Astrocyte (in vitro differentiated cells and primary cell): ENCODE data around the gene TBC1D14. TPM values are rescaled to one million over a fixed set of nuclear protein-coding genes. Genes with fewer than 3 reads are reported as not detected.

Experiments used
- DNase-seq: peaks from one replicate; pipeline ENCODE4 v3.0.0-alpha.2; 2010; ENCODE audit warnings: low read depth
- FAIRE-seq: peaks from 2 replicates; lab custom pipeline; 2011; peaks lifted over from hg19 to GRCh38; lab: Jason Lieb, UNC
- H2AFZ ChIP-seq: 2 replicates; pipeline ENCODE4 v1.6.0; 2012; ENCODE audit warnings: low read depth, low read length, inconsistent platforms
- H3K27ac ChIP-seq: 2 replicates; pipeline ENCODE4 v1.5.1; 2011; ENCODE audit warnings: low read depth, low read length, inconsistent platforms
- H3K27me3 ChIP-seq: 2 replicates; pipeline ENCODE4 v1.6.0; 2011; ENCODE audit warnings: low read length, inconsistent platforms; ENCODE audit not compliant: insufficient read depth
- H3K36me3 ChIP-seq: 2 replicates; pipeline ENCODE4 v1.5.1; 2011; ENCODE audit warnings: low read length, inconsistent platforms; ENCODE audit not compliant: insufficient read depth
- H3K4me1 ChIP-seq: 2 replicates; pipeline ENCODE4 v1.5.1; 2011; ENCODE audit warnings: low read length, inconsistent platforms; ENCODE audit not compliant: insufficient read depth
- H3K4me2 ChIP-seq: 2 replicates; pipeline ENCODE4 v1.6.0; 2012; ENCODE audit warnings: low read length, inconsistent platforms
- H3K4me3 ChIP-seq: 2 replicates; pipeline ENCODE4 v1.5.1; 2011; ENCODE audit warnings: low read depth, mild to moderate bottlenecking, low read length, inconsistent platforms; ENCODE audit not compliant: insufficient read depth
- H3K79me2 ChIP-seq: 2 replicates; pipeline ENCODE4 v1.6.0; 2012; ENCODE audit warnings: mild to moderate bottlenecking, low read length, inconsistent platforms; ENCODE audit not compliant: insufficient read depth
- H3K9ac ChIP-seq: 2 replicates; pipeline ENCODE4 v1.6.0; 2012; ENCODE audit warnings: mild to moderate bottlenecking, low read length, inconsistent platforms
- H3K9me3 ChIP-seq: 2 replicates; pipeline ENCODE4 v1.5.1; 2012; ENCODE audit warnings: low read depth, mild to moderate bottlenecking, low read length, inconsistent platforms; ENCODE audit not compliant: insufficient read depth
- H4K20me1 ChIP-seq: 2 replicates; pipeline ENCODE4 v1.6.0; 2012; ENCODE audit warnings: low read length, inconsistent platforms; ENCODE audit not compliant: insufficient read depth
- H3K27ac Mint-ChIP-seq: one replicate; pipeline ENCODE4 v1.8.0; 2021; ENCODE audit warnings: mild to moderate bottlenecking, mixed read lengths; ENCODE audit not compliant: unreplicated experiment
- H3K27me3 Mint-ChIP-seq: one replicate; pipeline ENCODE4 v1.8.0; 2021; ENCODE audit warnings: low read depth, mixed read lengths; ENCODE audit not compliant: unreplicated experiment
- H3K36me3 Mint-ChIP-seq: one replicate; pipeline ENCODE4 v1.8.0; 2021; ENCODE audit warnings: low read depth, mixed read lengths; ENCODE audit not compliant: unreplicated experiment
- H3K4me1 Mint-ChIP-seq: one replicate; pipeline ENCODE4 v1.8.0; 2021; ENCODE audit warnings: low read depth, mixed read lengths; ENCODE audit not compliant: unreplicated experiment
- H3K4me3 Mint-ChIP-seq: one replicate; pipeline ENCODE4 v1.8.0; 2021; ENCODE audit warnings: mild to moderate bottlenecking, moderate library complexity, mixed read lengths; ENCODE audit not compliant: unreplicated experiment
- H3K9me3 Mint-ChIP-seq: one replicate; pipeline ENCODE4 v1.8.0; 2021; ENCODE audit warnings: mild to moderate bottlenecking, mixed read lengths; ENCODE audit not compliant: unreplicated experiment
- EZH2 ChIP-seq: IDR thresholded peaks from 2 replicates; pipeline ENCODE4 v1.6.1; 2012; ENCODE audit warnings: mild to moderate bottlenecking, low read length, inconsistent platforms; ENCODE audit not compliant: insufficient read depth
- total RNA-seq: library from RNA; stranded (reverse); gene quantifications from 2 replicates; pipeline ENCODE4 v1.2.1, GENCODE V29; 2021
- TF ChIP-seq, protein P1 (sequence below): IDR thresholded peaks from 2 replicates; pipeline ENCODE4 v1.5.1; 2011; ENCODE audit warnings: low read depth, mild to moderate bottlenecking, inconsistent platforms, low read length, moderate library complexity; ENCODE audit not compliant: insufficient read depth

The TBC1D14 gene
- total RNA-seq, 1 donor from 2014 or later: 30.4 TPM

DNA sequence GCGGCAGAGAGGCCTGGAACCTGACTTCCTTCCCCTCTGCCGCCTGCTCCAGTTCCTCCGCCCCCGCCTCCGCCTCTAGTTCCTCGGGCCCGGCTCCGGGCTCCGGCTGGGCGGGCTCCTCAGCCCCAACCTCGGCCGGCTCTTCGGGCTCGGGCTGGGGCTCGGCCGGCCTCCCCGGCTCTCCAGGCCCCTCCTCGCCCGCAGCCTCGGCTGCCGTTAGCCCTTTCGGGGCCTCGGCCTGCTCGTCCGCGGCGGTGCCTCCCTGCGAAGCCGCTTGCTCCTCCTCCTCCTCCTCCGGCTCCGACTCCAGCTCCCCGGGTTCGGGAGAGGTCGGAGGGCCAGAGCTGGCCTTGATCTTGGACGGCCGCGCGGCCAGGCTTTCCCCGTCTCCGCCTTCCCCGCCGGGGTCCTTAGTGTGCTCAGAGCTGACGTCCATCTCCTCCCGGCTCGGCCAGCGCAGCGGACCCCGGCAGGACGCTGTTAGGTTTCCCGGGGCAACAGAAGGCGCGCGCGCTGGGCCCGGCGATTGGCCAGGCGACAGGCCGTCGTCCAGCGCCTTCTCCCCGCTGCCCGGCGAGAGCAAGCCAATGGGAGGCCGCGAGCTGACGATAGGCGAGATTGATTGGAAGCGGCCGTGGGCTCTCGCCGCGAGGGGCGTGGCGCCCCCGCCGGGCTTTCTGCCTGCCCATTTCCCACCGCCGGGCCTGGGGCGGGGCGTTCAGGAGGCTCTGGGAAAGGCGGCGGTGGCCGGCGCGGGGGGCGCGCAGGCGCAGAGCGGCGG is 133.1 kb downstream of the TBC1D14 start:
- Mint-ChIP-seq H3K36me3 (peaks cover 5% of the 10 kb centered on the region), H3K4me3 (peak overlapping the region; percentile 93), H3K27ac (peak overlapping the region; percentile 96), H3K4me1 (peaks cover 30% of the 10 kb centered on the region), H3K27me3 (no peaks in the 10 kb centered on the region), H3K9me3 (no peaks in the 10 kb centered on the region)
- H3K4me3 ChIP-seq: peak overlapping the region; percentile 77
- no peaks in the 10 kb centered on the region for H3K9me3 ChIP-seq
- H4K20me1 ChIP-seq: peaks cover 40% of the 10 kb centered on the region
- TF ChIP-seq, protein P1, sequence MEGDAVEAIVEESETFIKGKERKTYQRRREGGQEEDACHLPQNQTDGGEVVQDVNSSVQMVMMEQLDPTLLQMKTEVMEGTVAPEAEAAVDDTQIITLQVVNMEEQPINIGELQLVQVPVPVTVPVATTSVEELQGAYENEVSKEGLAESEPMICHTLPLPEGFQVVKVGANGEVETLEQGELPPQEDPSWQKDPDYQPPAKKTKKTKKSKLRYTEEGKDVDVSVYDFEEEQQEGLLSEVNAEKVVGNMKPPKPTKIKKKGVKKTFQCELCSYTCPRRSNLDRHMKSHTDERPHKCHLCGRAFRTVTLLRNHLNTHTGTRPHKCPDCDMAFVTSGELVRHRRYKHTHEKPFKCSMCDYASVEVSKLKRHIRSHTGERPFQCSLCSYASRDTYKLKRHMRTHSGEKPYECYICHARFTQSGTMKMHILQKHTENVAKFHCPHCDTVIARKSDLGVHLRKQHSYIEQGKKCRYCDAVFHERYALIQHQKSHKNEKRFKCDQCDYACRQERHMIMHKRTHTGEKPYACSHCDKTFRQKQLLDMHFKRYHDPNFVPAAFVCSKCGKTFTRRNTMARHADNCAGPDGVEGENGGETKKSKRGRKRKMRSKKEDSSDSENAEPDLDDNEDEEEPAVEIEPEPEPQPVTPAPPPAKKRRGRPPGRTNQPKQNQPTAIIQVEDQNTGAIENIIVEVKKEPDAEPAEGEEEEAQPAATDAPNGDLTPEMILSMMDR: peak; percentile 7
- no peak for TF ChIP-seq EZH2
- no peaks in the 10 kb centered on the region for H3K36me3 ChIP-seq
- no peaks in the 10 kb centered on the region for H3K27me3 ChIP-seq
- H3K27ac ChIP-seq: peak overlapping the region; percentile 81
- DNase-seq: peak; percentile 93
- no peak for FAIRE-seq
- H3K79me2 ChIP-seq: peaks cover 43% of the 10 kb centered on the region
- peak overlapping the region; percentile 85 for H3K9ac ChIP-seq
- peak overlapping the region; percentile 97 for H2AFZ ChIP-seq
- H3K4me2 ChIP-seq: peak overlapping the region; percentile 99
- peaks cover 21% of the 10 kb centered on the region for H3K4me1 ChIP-seq

DNA sequence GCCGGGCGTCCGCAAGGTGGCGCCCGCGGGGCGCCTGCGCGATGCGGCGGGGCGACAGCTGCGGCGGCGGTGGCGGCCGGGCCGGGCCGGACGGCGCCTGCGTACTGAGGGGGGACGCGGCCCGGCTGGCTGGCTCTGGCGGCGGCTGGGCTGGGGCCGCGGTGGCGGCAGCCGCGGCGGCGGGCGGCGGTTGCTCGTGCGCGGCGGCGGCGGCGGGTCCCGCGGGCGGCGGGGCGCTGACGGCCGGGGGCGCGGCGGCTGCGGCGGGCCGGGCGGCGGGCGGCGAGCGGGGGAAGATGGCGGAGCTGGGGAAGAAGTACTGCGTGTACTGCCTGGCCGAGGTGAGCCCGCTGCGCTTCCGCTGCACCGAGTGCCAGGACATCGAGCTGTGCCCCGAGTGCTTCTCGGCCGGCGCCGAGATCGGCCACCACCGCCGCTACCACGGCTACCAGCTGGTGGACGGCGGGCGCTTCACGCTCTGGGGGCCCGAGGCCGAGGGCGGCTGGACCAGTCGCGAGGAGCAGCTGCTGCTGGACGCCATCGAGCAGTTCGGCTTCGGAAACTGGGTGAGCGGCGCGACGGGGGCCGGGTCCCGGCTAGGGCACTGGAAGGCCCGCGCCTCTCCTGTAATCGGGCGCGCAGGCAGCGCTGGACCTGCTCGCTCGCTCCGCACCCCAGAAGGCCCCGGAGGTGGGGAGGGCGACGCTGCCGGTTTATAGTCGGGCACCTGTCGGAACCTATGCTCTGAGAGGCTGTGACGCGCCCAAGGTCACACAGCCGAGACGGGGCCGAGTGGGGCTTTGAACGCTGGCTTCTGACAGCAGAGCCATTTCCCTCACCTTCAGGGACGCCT is 133.9 kb downstream of the TBC1D14 start, which contains the start of gene TADA2B:
Gene TADA2B, plus strand, starts transcription at position 89 of the 853 bp plus-strand sequence. Its CDS starts 208 bp downstream, at position 297.
- peaks cover 48% of the 10 kb centered on the region for H4K20me1 ChIP-seq
- H3K9me3 Mint-ChIP-seq: no peaks in the 10 kb centered on the region
- H3K4me3 Mint-ChIP-seq: peak within 1 kb of the TSS; percentile 93
- peak within 1 kb of the TSS; percentile 81 for H3K27ac ChIP-seq
- H3K4me3 ChIP-seq: peak within 1 kb of the TSS; percentile 86
- no peaks in the 10 kb centered on the region for H3K27me3 ChIP-seq
- H2AFZ ChIP-seq: peak within 1 kb of the TSS; percentile 97
- H3K4me1 Mint-ChIP-seq: peaks cover 30% of the 10 kb centered on the region
- no peaks in the 10 kb centered on the region for H3K36me3 ChIP-seq
- peaks cover 5% of the 10 kb centered on the region for H3K36me3 Mint-ChIP-seq
- peaks cover 21% of the 10 kb centered on the region for H3K4me1 ChIP-seq
- H3K9me3 ChIP-seq: no peaks in the 10 kb centered on the region
- peak within 1 kb of the TSS; percentile 95 for H3K9ac ChIP-seq
- H3K27ac Mint-ChIP-seq: peak within 1 kb of the TSS; percentile 96
- TF ChIP-seq, protein P1: no peak
- no peak for TF ChIP-seq EZH2
- H3K79me2 ChIP-seq: peaks cover 50% of the 10 kb centered on the region
- H3K4me2 ChIP-seq: peak within 1 kb of the TSS; percentile 100
- no peak for FAIRE-seq
- no peaks in the 10 kb centered on the region for H3K27me3 Mint-ChIP-seq
- peak; percentile 27 for DNase-seq
